ENCODE data around the gene ZNF497. TPM values are rescaled to one million over a fixed set of nuclear protein-coding genes. Genes with fewer than 3 reads are reported as not detected.
"Not testable (repeated sequence)": the region's sequence is repeated elsewhere in the genome, so short reads cannot be mapped to it uniquely, and the experiment has no call there.

The ZNF497 gene
- 3.1 TPM for polyA plus RNA-seq (2012; ENCODE audit: insufficient read depth, insufficient read length, low read depth)

GRCh38 chr19:58362272-58362994 lies at the start of gene ZNF497:
Gene ZNF497 (minus strand): TSS chr19:58362751. CDS start chr19:58357635, 5,116 bp downstream.
- no peaks in the 10 kb centered on the region for H3K36me3 ChIP-seq
- H3K27me3 ChIP-seq = no peaks in the 10 kb centered on the region
- no peak for TF ChIP-seq CTCF (IDR thresholded peaks at IDR 0.05; ENCODE audit: low read depth, low read length)
- H3K4me1 ChIP-seq = no peaks in the 10 kb centered on the region
- no peaks in the 10 kb centered on the region for H3K9me3 ChIP-seq
- DNase-seq = peak; percentile 97
- peak within 1 kb of the TSS; percentile 91 for H3K4me3 ChIP-seq (ENCODE audit: low read depth, low read length)

GRCh38 chr19:58409010-58409790 lies 46.6 kb upstream of the ZNF497 start:
- Histone ChIP-seq H3K4me1 (no peaks in the 10 kb centered on the region; the same call in 1 of the 2 replicates), H3K27me3 (no peaks in the 10 kb centered on the region), H3K9me3 (no peaks in the 10 kb centered on the region), H3K36me3 (peaks cover 3% of the 10 kb centered on the region; the same call in 1 of the 2 replicates), H3K4me3 (ENCODE audit: low read depth, low read length) (peak overlapping the region; percentile 95)
- no peak for TF ChIP-seq CTCF (IDR thresholded peaks at IDR 0.05; ENCODE audit: low read depth, low read length)
- peak; percentile 66 for DNase-seq

GRCh38 chr19:58408152-58409009 lies 45.8 kb upstream of the ZNF497 start, which contains the start of gene ZNF584:
Gene ZNF584 (plus strand): TSS chr19:58408649. CDS start chr19:58409148, 499 bp downstream.
- no peak for TF ChIP-seq CTCF (IDR thresholded peaks at IDR 0.05; ENCODE audit: low read depth, low read length)
- Histone ChIP-seq H3K36me3 (peaks cover 3% of the 10 kb centered on the region; the same call in 1 of the 2 replicates), H3K9me3 (no peaks in the 10 kb centered on the region), H3K4me1 (no peaks in the 10 kb centered on the region; the same call in 1 of the 2 replicates), H3K27me3 (no peaks in the 10 kb centered on the region), H3K4me3 (ENCODE audit: low read depth, low read length) (peak within 1 kb of the TSS; percentile 95)
- peak; percentile 97 for DNase-seq

GRCh38 chr19:58407658-58408151 lies 45.2 kb upstream of the ZNF497 start:
- Histone ChIP-seq H3K4me3 (ENCODE audit: low read depth, low read length) (peak overlapping the region; percentile 95), H3K4me1 (peaks cover 3% of the 10 kb centered on the region; the same call in 1 of the 2 replicates), H3K36me3 (peaks cover 3% of the 10 kb centered on the region; the same call in 1 of the 2 replicates), H3K27me3 (no peaks in the 10 kb centered on the region), H3K9me3 (no peaks in the 10 kb centered on the region)
- DNase-seq = no peak
- TF ChIP-seq CTCF (IDR thresholded peaks at IDR 0.05; ENCODE audit: low read depth, low read length) = no peak

- Histone ChIP-seq H3K27me3 (no peaks in the 10 kb centered on the region), H3K36me3 (no peaks in the 10 kb centered on the region; the same call in 1 of the 2 replicates), H3K4me3 (ENCODE audit: low read depth, low read length) (peak overlapping the region; percentile 95), H3K4me1 (peaks cover 3% of the 10 kb centered on the region; the same call in 1 of the 2 replicates), H3K9me3 (no peaks in the 10 kb centered on the region)
- no peak for DNase-seq
- TF ChIP-seq CTCF (IDR thresholded peaks at IDR 0.05; ENCODE audit: low read depth, low read length) = peak; percentile 45
Measured at GRCh38 chr19:58406818-58407657, 44.5 kb upstream of the ZNF497 start.

- not testable (repeated sequence) for DNase-seq; H3K27me3 ChIP-seq; H3K36me3 ChIP-seq; H3K9me3 ChIP-seq; H3K4me1 ChIP-seq; H3K4me3 ChIP-seq (ENCODE audit: low read depth, low read length)
Measured at GRCh38 chr19:58403920-58404478, 41.4 kb upstream of the ZNF497 start.

Measured in BE2C (cell line).